ENCODE measurements around the gene ST6GALNAC4.

DNA sequence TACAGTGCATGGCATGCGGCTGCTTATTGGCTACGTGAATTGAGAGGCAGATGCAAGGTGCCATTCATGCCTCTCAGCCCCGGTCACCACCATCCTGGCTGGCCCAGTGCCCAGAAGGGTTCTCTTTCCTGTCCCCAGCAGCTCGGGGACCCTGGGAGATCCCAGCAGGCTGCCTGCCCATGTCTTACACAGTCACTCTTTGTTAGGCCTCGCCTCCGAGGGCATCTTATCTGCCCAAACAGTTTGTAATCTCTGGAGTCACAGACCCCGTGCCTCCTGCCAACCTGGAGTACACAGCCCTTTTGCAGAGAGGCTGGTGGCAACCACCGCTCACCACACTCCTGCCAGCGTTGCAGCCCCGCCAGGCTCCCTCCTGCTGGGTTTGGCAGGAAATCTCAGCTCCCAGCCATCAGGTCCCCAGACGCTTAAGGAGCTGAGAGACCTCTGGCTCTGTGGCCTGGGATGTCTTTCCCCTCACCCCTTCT is 32.4 kb downstream of the ST6GALNAC4 start:
- TF ChIP-seq, protein P1, sequence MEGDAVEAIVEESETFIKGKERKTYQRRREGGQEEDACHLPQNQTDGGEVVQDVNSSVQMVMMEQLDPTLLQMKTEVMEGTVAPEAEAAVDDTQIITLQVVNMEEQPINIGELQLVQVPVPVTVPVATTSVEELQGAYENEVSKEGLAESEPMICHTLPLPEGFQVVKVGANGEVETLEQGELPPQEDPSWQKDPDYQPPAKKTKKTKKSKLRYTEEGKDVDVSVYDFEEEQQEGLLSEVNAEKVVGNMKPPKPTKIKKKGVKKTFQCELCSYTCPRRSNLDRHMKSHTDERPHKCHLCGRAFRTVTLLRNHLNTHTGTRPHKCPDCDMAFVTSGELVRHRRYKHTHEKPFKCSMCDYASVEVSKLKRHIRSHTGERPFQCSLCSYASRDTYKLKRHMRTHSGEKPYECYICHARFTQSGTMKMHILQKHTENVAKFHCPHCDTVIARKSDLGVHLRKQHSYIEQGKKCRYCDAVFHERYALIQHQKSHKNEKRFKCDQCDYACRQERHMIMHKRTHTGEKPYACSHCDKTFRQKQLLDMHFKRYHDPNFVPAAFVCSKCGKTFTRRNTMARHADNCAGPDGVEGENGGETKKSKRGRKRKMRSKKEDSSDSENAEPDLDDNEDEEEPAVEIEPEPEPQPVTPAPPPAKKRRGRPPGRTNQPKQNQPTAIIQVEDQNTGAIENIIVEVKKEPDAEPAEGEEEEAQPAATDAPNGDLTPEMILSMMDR (conservative IDR thresholded peaks at IDR 0.05), result no peak
- TF ChIP-seq EZH2 (IDR thresholded peaks at IDR 0.05; ENCODE audit: low read depth), result no peak

All from PC-9 (cell line).